ENCODE measurements around the gene NSUN2.

The NSUN2 gene

GRCh38 chr5:6606884-6607558 lies 25.8 kb downstream of the NSUN2 start:
- in situ Hi-C loops (cut with MboI; ENCODE audit: low sequenced_read_pairs) = no loop called here

- in situ Hi-C loops (cut with MboI; ENCODE audit: low sequenced_read_pairs) = no loop called here
These were observed 27.9 kb downstream of the NSUN2 start for GRCh38 chr5:6604946-6605345.

GRCh38 chr5:6604341-6604740 lies 28.5 kb downstream of the NSUN2 start:
- in situ Hi-C loops (cut with MboI; ENCODE audit: low sequenced_read_pairs) = no loop called here

- in situ Hi-C loops (cut with MboI; ENCODE audit: low sequenced_read_pairs) = no loop called here
These were observed 29.2 kb downstream of the NSUN2 start for GRCh38 chr5:6603643-6604042.

- in situ Hi-C loops (cut with MboI; ENCODE audit: low sequenced_read_pairs) = no loop called here
These were observed 30.4 kb downstream of the NSUN2 start for GRCh38 chr5:6602441-6602840.

GRCh38 chr5:6601816-6602215 lies 31.0 kb downstream of the NSUN2 start:
- in situ Hi-C loops (cut with MboI; ENCODE audit: low sequenced_read_pairs) = no loop called here

- in situ Hi-C loops (cut with MboI; ENCODE audit: low sequenced_read_pairs) = no loop called here
These were observed 31.6 kb downstream of the NSUN2 start for GRCh38 chr5:6601271-6601670.

GRCh38 chr5:6599739-6600138 lies 33.1 kb downstream of the NSUN2 start:
- in situ Hi-C loops (cut with MboI; ENCODE audit: low sequenced_read_pairs) = no loop called here

- in situ Hi-C loops (cut with MboI; ENCODE audit: low sequenced_read_pairs) = no loop called here
These were observed 34.4 kb downstream of the NSUN2 start for GRCh38 chr5:6598351-6598900.

GRCh38 chr5:6597557-6597956 lies 35.3 kb downstream of the NSUN2 start:
- in situ Hi-C loops (cut with MboI; ENCODE audit: low sequenced_read_pairs) = no loop called here

GRCh38 chr5:6596388-6596787 lies 36.5 kb downstream of the NSUN2 start:
- in situ Hi-C loops (cut with MboI; ENCODE audit: low sequenced_read_pairs) = no loop called here

- in situ Hi-C loops (cut with MboI; ENCODE audit: low sequenced_read_pairs) = no loop called here
These were observed 37.4 kb downstream of the NSUN2 start for GRCh38 chr5:6595405-6595804.

- in situ Hi-C loops (cut with MboI; ENCODE audit: low sequenced_read_pairs) = no loop called here
These were observed 38.8 kb downstream of the NSUN2 start for GRCh38 chr5:6594066-6594465.

GRCh38 chr5:6593148-6594016 lies 39.5 kb downstream of the NSUN2 start:
- in situ Hi-C loops (cut with MboI; ENCODE audit: low sequenced_read_pairs) = no loop called here

- in situ Hi-C loops (cut with MboI; ENCODE audit: low sequenced_read_pairs) = no loop called here
These were observed 40.2 kb downstream of the NSUN2 start for GRCh38 chr5:6592601-6593000.

- in situ Hi-C loops (cut with MboI; ENCODE audit: low sequenced_read_pairs) = no loop called here
These were observed 41.1 kb downstream of the NSUN2 start for GRCh38 chr5:6591671-6592288.

- in situ Hi-C loops (cut with MboI; ENCODE audit: low sequenced_read_pairs) = no loop called here
These were observed 42.3 kb downstream of the NSUN2 start for GRCh38 chr5:6590581-6590980.

GRCh38 chr5:6587171-6587570 lies 45.7 kb downstream of the NSUN2 start:
- in situ Hi-C loops (cut with MboI; ENCODE audit: low sequenced_read_pairs) = no loop called here

- in situ Hi-C loops (cut with MboI; ENCODE audit: low sequenced_read_pairs) = no loop called here
These were observed 46.2 kb downstream of the NSUN2 start for GRCh38 chr5:6586647-6587042.

- in situ Hi-C loops (cut with MboI; ENCODE audit: low sequenced_read_pairs) = no loop called here
These were observed 46.8 kb downstream of the NSUN2 start for GRCh38 chr5:6585939-6586646.

- in situ Hi-C loops (cut with MboI; ENCODE audit: low sequenced_read_pairs) = no loop called here
These were observed 47.7 kb downstream of the NSUN2 start for GRCh38 chr5:6585168-6585567.
